Osteoblast (primary cell): Measurements from ENCODE around the gene MTHFD2L. TPM values are rescaled to one million over a fixed set of nuclear protein-coding genes. Genes with fewer than 3 reads are reported as not detected.

Source experiments
- DNase-seq: peaks from one replicate; pipeline ENCODE4 v3.0.0; 2011; ENCODE audit warnings: low spot score, mixed read lengths; ENCODE audit not compliant: insufficient read length; ENCODE audit errors: missing footprints
- H2AFZ ChIP-seq: 2 replicates; pipeline ENCODE4 v1.6.0; 2011; ENCODE audit warnings: mild to moderate bottlenecking, low read length
- H3K27ac ChIP-seq: 2 replicates; pipeline ENCODE4 v1.5.1; 2011; ENCODE audit warnings: mild to moderate bottlenecking, low read depth, low read length, moderate library complexity
- H3K27me3 ChIP-seq: 2 replicates; pipeline ENCODE4 v1.6.0; 2012; ENCODE audit warnings: mild to moderate bottlenecking, control low read depth, inconsistent platforms, low read length, moderate library complexity; ENCODE audit not compliant: insufficient read depth
- H3K36me3 ChIP-seq: 2 replicates; pipeline ENCODE4 v1.5.1; 2011; ENCODE audit warnings: mild to moderate bottlenecking, low read length, control low read depth, moderate library complexity; ENCODE audit not compliant: insufficient read depth
- H3K4me1 ChIP-seq: 2 replicates; pipeline ENCODE4 v1.5.1; 2011; ENCODE audit warnings: mild to moderate bottlenecking, low read length, control low read depth, moderate library complexity; ENCODE audit not compliant: insufficient read depth
- H3K4me2 ChIP-seq: 2 replicates; pipeline ENCODE4 v1.6.0; 2011; ENCODE audit warnings: mild to moderate bottlenecking, low read length; ENCODE audit not compliant: insufficient read depth
- H3K4me3 ChIP-seq: fragments of 200-600 bp; sonication (generic); 3 replicates; pipeline ENCODE4 v1.5.1; 2012; ENCODE audit warnings: mild to moderate bottlenecking, low read length, inconsistent platforms; ENCODE audit not compliant: insufficient read depth
- H3K79me2 ChIP-seq: 2 replicates; pipeline ENCODE4 v1.6.0; 2012; ENCODE audit warnings: mild to moderate bottlenecking, low read length, control low read depth, inconsistent platforms; ENCODE audit not compliant: insufficient read depth
- H3K9me3 ChIP-seq: 2 replicates; pipeline ENCODE4 v1.5.1; 2011; ENCODE audit warnings: low read depth, low read length, control low read depth
- H4K20me1 ChIP-seq: 2 replicates; pipeline ENCODE4 v1.6.0; 2012; ENCODE audit warnings: mild to moderate bottlenecking, low read length, control low read depth; ENCODE audit not compliant: insufficient read depth
- total RNA-seq: library from RNA; depleted of rRNA; stranded (reverse); fragments of >200 nt; gene quantifications from 2 replicates; pipeline ENCODE4 v1.2.3, GENCODE V29; 2012
- TF ChIP-seq, protein P1 (sequence below): IDR thresholded peaks from 2 replicates; pipeline ENCODE4 v1.5.1; 2011; ENCODE audit warnings: mild to moderate bottlenecking, low read depth, low read length, moderate library complexity; ENCODE audit errors: extremely low read depth

The MTHFD2L gene
- total RNA-seq, 1 donor = 13.0 TPM

DNA sequence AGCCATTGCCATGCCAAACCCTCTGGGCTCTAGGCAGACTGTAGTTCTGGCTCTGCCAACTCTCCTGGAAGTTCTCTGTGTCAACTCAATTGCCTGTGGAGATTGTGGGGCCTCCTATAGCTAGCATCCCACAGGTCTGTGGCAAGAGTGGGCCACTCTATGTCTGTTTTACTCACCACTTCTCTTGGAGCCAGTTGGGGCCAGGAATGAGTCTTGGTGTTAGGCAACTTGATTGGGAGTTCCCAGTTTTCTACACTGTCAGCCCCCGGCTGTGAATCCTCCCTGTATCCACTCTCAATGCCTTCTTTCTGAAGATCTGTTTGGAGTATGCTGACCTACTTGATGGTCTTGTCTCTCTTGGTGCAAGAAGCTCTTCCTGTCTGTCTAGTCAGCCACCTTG, 102.1 kb downstream of the MTHFD2L start:
- no peaks in the 10 kb centered on the region for H3K27me3 ChIP-seq
- TF ChIP-seq, protein P1, sequence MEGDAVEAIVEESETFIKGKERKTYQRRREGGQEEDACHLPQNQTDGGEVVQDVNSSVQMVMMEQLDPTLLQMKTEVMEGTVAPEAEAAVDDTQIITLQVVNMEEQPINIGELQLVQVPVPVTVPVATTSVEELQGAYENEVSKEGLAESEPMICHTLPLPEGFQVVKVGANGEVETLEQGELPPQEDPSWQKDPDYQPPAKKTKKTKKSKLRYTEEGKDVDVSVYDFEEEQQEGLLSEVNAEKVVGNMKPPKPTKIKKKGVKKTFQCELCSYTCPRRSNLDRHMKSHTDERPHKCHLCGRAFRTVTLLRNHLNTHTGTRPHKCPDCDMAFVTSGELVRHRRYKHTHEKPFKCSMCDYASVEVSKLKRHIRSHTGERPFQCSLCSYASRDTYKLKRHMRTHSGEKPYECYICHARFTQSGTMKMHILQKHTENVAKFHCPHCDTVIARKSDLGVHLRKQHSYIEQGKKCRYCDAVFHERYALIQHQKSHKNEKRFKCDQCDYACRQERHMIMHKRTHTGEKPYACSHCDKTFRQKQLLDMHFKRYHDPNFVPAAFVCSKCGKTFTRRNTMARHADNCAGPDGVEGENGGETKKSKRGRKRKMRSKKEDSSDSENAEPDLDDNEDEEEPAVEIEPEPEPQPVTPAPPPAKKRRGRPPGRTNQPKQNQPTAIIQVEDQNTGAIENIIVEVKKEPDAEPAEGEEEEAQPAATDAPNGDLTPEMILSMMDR = no peak

DNA sequence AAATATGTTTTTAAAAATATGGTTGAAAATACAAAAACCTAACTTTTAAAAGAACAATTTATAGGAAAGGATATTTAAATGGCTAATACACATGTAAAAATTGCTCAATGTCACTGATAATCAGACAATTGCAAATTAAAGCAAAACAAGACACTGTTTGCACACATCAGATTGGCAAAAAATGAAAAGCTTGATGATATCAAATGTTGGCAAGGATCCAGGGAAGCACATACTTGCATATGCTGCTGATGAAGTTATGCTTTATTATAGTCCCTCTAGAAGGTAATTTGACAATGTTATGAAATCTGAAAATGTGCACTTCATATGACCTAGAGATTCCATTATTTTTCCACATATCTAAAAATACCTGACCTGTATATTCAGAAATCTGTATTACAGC, 104.6 kb downstream of the MTHFD2L start:
- Histone ChIP-seq H3K79me2 (no peaks in the 10 kb centered on the region), H4K20me1 (no peaks in the 10 kb centered on the region), H3K36me3 (no peaks in the 10 kb centered on the region), H3K4me2 (no peak overlapping the region), H3K9me3 (no peaks in the 10 kb centered on the region), H3K4me1 (peaks cover 1% of the 10 kb centered on the region), H2AFZ (no peak overlapping the region), H3K27ac (no peak overlapping the region), H3K4me3 (no peak overlapping the region), H3K27me3 (no peaks in the 10 kb centered on the region)
- DNase-seq = no peak
- TF ChIP-seq, protein P1 = no peak

More for the DNA sequence above, 102.1 kb downstream of the MTHFD2L start:
- no peaks in the 10 kb centered on the region for H3K4me1 ChIP-seq
- no peak overlapping the region for H2AFZ ChIP-seq
- H4K20me1 ChIP-seq = no peaks in the 10 kb centered on the region
- no peak overlapping the region for H3K4me3 ChIP-seq
- no peak overlapping the region for H3K4me2 ChIP-seq
- no peak for DNase-seq
- no peaks in the 10 kb centered on the region for H3K9me3 ChIP-seq
- no peak overlapping the region for H3K27ac ChIP-seq
- H3K79me2 ChIP-seq = no peaks in the 10 kb centered on the region
- no peaks in the 10 kb centered on the region for H3K36me3 ChIP-seq

DNA sequence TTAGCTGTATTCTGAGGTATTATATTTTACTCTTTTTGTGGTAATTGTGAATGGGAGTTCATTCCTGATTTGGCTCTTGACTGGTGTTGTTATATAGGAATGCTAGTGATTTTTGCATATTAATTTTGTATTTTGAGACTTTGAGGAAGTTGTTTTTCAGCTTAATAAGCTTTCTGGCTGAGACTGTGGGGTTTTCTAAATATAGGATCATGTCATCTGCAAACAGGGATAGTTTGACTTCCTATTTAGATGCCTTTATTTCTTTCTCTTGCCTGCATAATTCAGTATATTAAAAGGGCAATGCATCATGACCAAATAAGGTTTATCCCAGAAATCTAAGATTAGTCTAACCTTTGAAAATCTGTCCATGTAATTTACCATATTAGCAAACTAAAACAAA, 105.6 kb downstream of the MTHFD2L start:
- H2AFZ ChIP-seq = no peak overlapping the region
- no peaks in the 10 kb centered on the region for H3K79me2 ChIP-seq
- H3K4me3 ChIP-seq = no peak overlapping the region
- H4K20me1 ChIP-seq = no peaks in the 10 kb centered on the region
- no peak overlapping the region for H3K4me2 ChIP-seq
- no peaks in the 10 kb centered on the region for H3K27me3 ChIP-seq
- no peak for DNase-seq
- H3K9me3 ChIP-seq = no peaks in the 10 kb centered on the region
- no peak overlapping the region for H3K27ac ChIP-seq
- TF ChIP-seq, protein P1 = no peak
- H3K36me3 ChIP-seq = no peaks in the 10 kb centered on the region
- peaks cover 11% of the 10 kb centered on the region for H3K4me1 ChIP-seq

DNA sequence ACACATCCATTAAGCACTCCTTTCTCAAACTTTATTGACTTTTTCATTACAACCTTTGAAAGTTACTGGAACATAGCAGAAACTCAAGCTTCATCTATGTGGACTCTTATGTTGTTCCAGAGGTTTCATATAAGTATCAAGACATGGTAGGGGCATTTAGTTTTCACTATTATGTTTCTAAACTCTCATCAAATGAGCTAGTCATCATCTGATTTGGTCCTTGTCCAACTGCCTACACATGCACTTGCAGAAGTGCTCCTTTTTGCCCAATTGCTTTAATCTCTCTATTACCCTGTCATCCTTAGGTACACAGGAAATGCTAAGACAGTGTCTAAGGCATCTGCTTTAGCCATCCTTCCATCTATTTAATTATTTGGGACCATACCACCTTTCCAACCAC, 108.2 kb downstream of the MTHFD2L start:
- Histone ChIP-seq H3K9me3 (no peaks in the 10 kb centered on the region), H3K27ac (no peak overlapping the region), H3K79me2 (no peaks in the 10 kb centered on the region), H3K4me3 (no peak overlapping the region), H2AFZ (no peak overlapping the region), H4K20me1 (no peaks in the 10 kb centered on the region), H3K36me3 (no peaks in the 10 kb centered on the region), H3K4me1 (peaks cover 16% of the 10 kb centered on the region), H3K27me3 (no peaks in the 10 kb centered on the region), H3K4me2 (no peak overlapping the region)
- TF ChIP-seq, protein P1 = no peak
- no peak for DNase-seq
